Liver (tissue), 9 donors: ENCODE results near the gene GPBP1. TPM values are rescaled to one million over a fixed set of nuclear protein-coding genes. Genes with fewer than 3 reads are reported as not detected.

ENCODE experiments used
- DNase-seq: peaks from one replicate; pipeline ENCODE4 v3.0.0-alpha.2; 2017; ENCODE audit warnings: low spot score
- H3K27ac ChIP-seq, 2 donors: one replicate each; pipeline ENCODE4 v1.7.0; 2013; ENCODE audit warnings: inconsistent platforms in 2 of 2, low read length in 2 of 2, control low read depth in 1 of 2, low read depth in 1 of 2, mild to moderate bottlenecking in 1 of 2
- H3K27me3 ChIP-seq, 4 donors: one replicate each; pipeline versions ENCODE4 v1.6.1 to v1.7.0; 2013; ENCODE audit warnings: low read length in 3 of 4, inconsistent platforms in 1 of 4, mild to moderate bottlenecking in 1 of 4, moderate library complexity in 1 of 4; ENCODE audit not compliant: control insufficient read depth in 4 of 4, insufficient read depth in 4 of 4
- H3K36me3 ChIP-seq, 4 donors: one replicate each; pipeline versions ENCODE4 v1.6.1 to v1.7.0; 2013; ENCODE audit warnings: low read length in 3 of 4, mild to moderate bottlenecking in 3 of 4, low read depth in 1 of 4, moderate library complexity in 1 of 4; ENCODE audit not compliant: control insufficient read depth in 4 of 4, insufficient read depth in 3 of 4
- H3K4me1 ChIP-seq, 4 donors: one replicate each; pipeline versions ENCODE4 v1.6.1 to v1.7.0; 2013; ENCODE audit warnings: low read length in 3 of 4, mild to moderate bottlenecking in 3 of 4, moderate library complexity in 1 of 4; ENCODE audit not compliant: control insufficient read depth in 4 of 4, insufficient read depth in 4 of 4
- H3K4me3 ChIP-seq, 3 donors: one replicate each; pipeline versions ENCODE4 v1.6.1 to v1.7.0; 2013; ENCODE audit warnings: low read length in 3 of 3, control low read depth in 1 of 3, low read depth in 1 of 3, mild to moderate bottlenecking in 1 of 3
- H3K9ac ChIP-seq, 2 donors: one replicate each; pipeline ENCODE4 v1.7.0; 2013; ENCODE audit warnings: low read length in 2 of 2, mild to moderate bottlenecking in 2 of 2, moderate library complexity in 2 of 2, control low read depth in 1 of 2, low read depth in 1 of 2
- H3K9me3 ChIP-seq, 4 donors: one replicate each; pipeline versions ENCODE4 v1.6.1 to v1.7.0; 2013; ENCODE audit warnings: low read length in 3 of 4; ENCODE audit not compliant: control insufficient read depth in 4 of 4
- CTCF ChIP-seq: fragments of 150-350 bp; IDR thresholded peaks from 2 replicates; pipeline ENCODE4 v1.5.1; 2017; ENCODE audit warnings: improper control_type of control experiment, low read depth, low read length; ENCODE audit not compliant: missing input control
- EGR1 ChIP-seq, 2 donors: IDR thresholded peaks; 2 replicates each; pipeline ENCODE4 v1.6.1; 2016 to 2018; ENCODE audit warnings: antibody characterized with exemption in 2 of 2, low read depth in 2 of 2
- HNF4A ChIP-seq, 2 donors: conservative IDR thresholded peaks; 2 replicates each; pipeline ENCODE4 v1.6.1; 2016; ENCODE audit warnings: antibody characterized with exemption in 2 of 2, mild to moderate bottlenecking in 2 of 2
- HNF4G ChIP-seq: IDR thresholded peaks from 2 replicates; pipeline ENCODE4 v1.6.1; 2016; ENCODE audit warnings: antibody characterized with exemption
- JUND ChIP-seq, 2 donors: IDR thresholded peaks; 2 replicates each; pipeline ENCODE4 v1.6.1; 2016; ENCODE audit warnings: antibody characterized with exemption in 2 of 2
- MAX ChIP-seq: IDR thresholded peaks from 2 replicates; pipeline ENCODE4 v1.6.1; 2016; ENCODE audit warnings: antibody characterized with exemption
- NR2F2 ChIP-seq: IDR thresholded peaks from 2 replicates; pipeline ENCODE4 v1.6.1; 2016; ENCODE audit warnings: antibody characterized with exemption
- REST ChIP-seq: IDR thresholded peaks from 2 replicates; pipeline ENCODE4 v1.6.1; 2016; ENCODE audit warnings: antibody characterized with exemption, mild to moderate bottlenecking
- SP1 ChIP-seq: IDR thresholded peaks from 2 replicates; pipeline ENCODE4 v1.6.1; 2018; ENCODE audit warnings: antibody characterized with exemption, mild to moderate bottlenecking
- YY1 ChIP-seq: IDR thresholded peaks from 2 replicates; pipeline ENCODE4 v1.6.1; 2016; ENCODE audit warnings: antibody characterized with exemption, mild to moderate bottlenecking
- ZBTB33 ChIP-seq: IDR thresholded peaks from 2 replicates; pipeline ENCODE4 v1.6.1; 2016; ENCODE audit warnings: antibody characterized with exemption
- WGBS: extraction: QIAGEN DNeasy Blood & Tissue Kit; methylation state at CpG from one replicate; pipeline ENCODE4 v1.1.7; 2013; 5-methylcytosine and 5-hydroxymethylcytosine counted together
- polyA plus RNA-seq, 2 donors: library from polyadenylated mRNA; stranded (reverse) in 1 of 2; unstranded in 1 of 2; fragments of 200-250 nt in 1 of 2; fragments of >200 nt in 1 of 2; fragmentation: Nextera tagmentation in 1 of 2; extraction: Ambion mirVana in 1 of 2; gene quantifications; one replicate each; pipeline versions ENCODE4 v1.2.1 to v1.2.3, GENCODE V29; 2013 to 2015
- total RNA-seq, 2 donors: library from RNA; depleted of rRNA; stranded (reverse); fragments of >200 nt; gene quantifications; one replicate each; pipeline ENCODE4 v1.2.3, GENCODE V29; 2014
- donor health status: healthy.
- donor health status: healthy.
- donor health status: healthy.
- donor health status: healthy.
- donor health status: healthy.

GPBP1 gene
- total and polyA plus RNA-seq, 4 donors = 13.6 to 30.8 (median 24.6) TPM

GRCh38 chr5:57174128-57174889, 450 bp downstream of the GPBP1 start:
- Histone ChIP-seq H3K36me3 (no peaks in the 10 kb centered on the region), H3K9ac (peak overlapping the region; percentile 86 to 88), H3K4me3 (peak overlapping the region; percentile 70 to 81 (median 79)), H3K27me3 (no peaks in the 10 kb centered on the region), H3K9me3 (no peaks in the 10 kb centered on the region), H3K27ac (peak overlapping the region; percentile 100), H3K4me1 (peaks cover 8 to 33% (median 26%) of the 10 kb centered on the region in 4 donors)
- under 1% methylated on average over 47 of the region's 47 CpGs for WGBS
- TF ChIP-seq SP1 (no peak), NR2F2 (peak; percentile 4), MAX (no peak), HNF4G (no peak), HNF4A (conservative IDR thresholded peaks at IDR 0.05) (no peak), REST (no peak), ZBTB33 (peak; percentile 47), YY1 (peak; percentile 69), CTCF (no peak), EGR1 (IDR thresholded peaks at IDR 0.05; ENCODE audit: low read depth in 2 of 2) (no peak)
- peak; percentile 60 for DNase-seq

GRCh38 chr5:57174890-57175510, 1.1 kb downstream of the GPBP1 start:
- Histone ChIP-seq H3K9me3 (no peaks in the 10 kb centered on the region), H3K36me3 (no peaks in the 10 kb centered on the region), H3K9ac (peak overlapping the region; percentile 86 to 88), H3K4me3 (peak overlapping the region; percentile 70 to 81 (median 79)), H3K27ac (peak overlapping the region; percentile 100), H3K4me1 (peaks cover 8 to 40% (median 31%) of the 10 kb centered on the region in 4 donors), H3K27me3 (no peaks in the 10 kb centered on the region)
- TF ChIP-seq JUND (IDR thresholded peaks at IDR 0.05) (no peak), REST (peak; percentile 14)
- under 1% methylated on average over 11 of the region's 11 CpGs for WGBS
- no peak for DNase-seq
